Right lobe of liver (tissue), 6 donors: Measurements from ENCODE around the gene PAFAH1B1. TPM values are rescaled to one million over a fixed set of nuclear protein-coding genes. Genes with fewer than 3 reads are reported as not detected.
"Not testable (repeated sequence)": the region's sequence is repeated elsewhere in the genome, so short reads cannot be mapped to it uniquely, and the experiment has no call there.

ENCODE experiments used
- ATAC-seq, 4 donors: fragments of 200-7000 bp; cut with Tn5 transposase; one replicate each; pipeline ENCODE4 v1.9.1; 2020; ENCODE audit warnings: mild to moderate bottlenecking in 4 of 4, moderate library complexity in 4 of 4
- DNase-seq, 3 donors: peaks; one replicate each; pipeline ENCODE4 v3.0.0-alpha.2; 2020
- H3K27ac ChIP-seq, 3 donors: fragments of 200-600 bp; one replicate each; pipeline ENCODE4 v1.8.0; 2022
- H3K27me3 ChIP-seq, 2 donors: fragments of 200-600 bp; one replicate each; pipeline ENCODE4 v1.8.0; 2022
- H3K36me3 ChIP-seq, 4 donors: fragments of 200-600 bp; sonication (generic) in 1 of 4; one replicate each; pipeline versions ENCODE4 v1.5.1 to v1.8.0; 2017 to 2022; ENCODE audit warnings: control low read depth in 1 of 4
- H3K4me1 ChIP-seq, 4 donors: fragments of 200-600 bp; sonication (generic) in 1 of 4; one replicate each; pipeline versions ENCODE4 v1.5.1 to v1.8.0; 2017 to 2022; ENCODE audit warnings: control low read depth in 1 of 4
- H3K4me3 ChIP-seq, 3 donors: fragments of 200-600 bp; one replicate each; pipeline ENCODE4 v1.8.0; 2022
- H3K9me3 ChIP-seq, 4 donors: fragments of 200-600 bp; sonication (generic) in 1 of 4; one replicate each; pipeline versions ENCODE4 v1.5.1 to v1.8.0; 2017 to 2022; ENCODE audit warnings: control low read depth in 1 of 4
- CTCF ChIP-seq, 4 donors: fragments of 200-600 bp in 3 of 4; fragments of 450-650 bp in 1 of 4; IDR thresholded peaks; one replicate each; pipeline versions ENCODE4 v1.5.1 to v1.8.0; 2016 to 2022; ENCODE audit warnings: antibody characterized with exemption in 4 of 4, mild to moderate bottlenecking in 2 of 4
- POLR2A ChIP-seq: fragments of 450-650 bp; IDR thresholded peaks from one replicate; pipeline ENCODE4 v1.6.1; 2017; ENCODE audit warnings: antibody characterized with exemption, mild to moderate bottlenecking
- WGBS: methylation state at CpG from one replicate; pipeline ENCODE4 v1.1.6; 2018; ENCODE audit warnings: low coverage, low lambda C conversion rate; ENCODE audit not compliant: insufficient coverage; ENCODE audit errors: missing lambda C conversion rate; 5-methylcytosine and 5-hydroxymethylcytosine counted together
- intact Hi-C, 2 donors: fragments of 100-400 bp; cut with DNase I; formaldehyde crosslinking; loops; one replicate each; pipeline versions ENCODE4 v1.11.2 to v1.14.1; 2022
- total RNA-seq, 6 experiments: library from RNA; depleted of rRNA in 2 of 6; stranded (reverse); fragments of >200 nt in 2 of 6; fragmentation: NEBNext Ultra II Directional in 3 of 6; extraction: Animal tissue kit (Norgen Biotek cat#: 25700) in 3 of 6; gene quantifications; one replicate each; pipeline versions ENCODE4 v1.1.0 to v1.2.4, GENCODE V29; 2016 to 2023
- donor health status: DM: no; HTN: yes; CAD: no.
- donor health status: DM: no; HTN: no; CAD: no.
- donor health status: DM: no; HTN: no; CAD: no.
- donor health status: DM: no; HTN: yes; CAD: no.
- donor health status: DM: no; HTN: yes; CAD: no.

PAFAH1B1 gene
- total RNA-seq, 6 experiments from 2014 or later = 32.6 to 69.9 (median 42.2) TPM

- H3K27ac ChIP-seq = no peak overlapping the region
- DNase-seq = peak; percentile 14 to 48 (median 44)
- no peak for ATAC-seq
- no peaks in the 10 kb centered on the region for H3K27me3 ChIP-seq
- TF ChIP-seq POLR2A (no peak), CTCF (IDR thresholded peaks at IDR 0.05) (no peak)
- H3K9me3 ChIP-seq = no peaks in the 10 kb centered on the region
- intact Hi-C loops = no loop called here
- H3K4me1 ChIP-seq = no peaks in the 10 kb centered on the region
- H3K36me3 ChIP-seq = peaks cover 0 to 98% (median 55%) of the 10 kb centered on the region in 4 donors
- 99% methylated on average over 12 of the region's 40 CpGs for WGBS
- no peak overlapping the region for H3K4me3 ChIP-seq
These were observed 104.2 kb downstream of the PAFAH1B1 start for GRCh38 chr17:2697611-2698162.

- H3K4me1 ChIP-seq, H3K27me3 ChIP-seq, ATAC-seq, H3K4me3 ChIP-seq, H3K27ac ChIP-seq, H3K9me3 ChIP-seq, intact Hi-C loops: not testable (repeated sequence)
- peaks cover 0 to 100% (median 49%) of the 10 kb centered on the region in 4 donors for H3K36me3 ChIP-seq
- peak in 2 of 3 donors; percentile 15 to 16 for DNase-seq
- 63% methylated on average over 4 of the region's 18 CpGs for WGBS
These were observed 105.9 kb downstream of the PAFAH1B1 start for GRCh38 chr17:2699216-2699805.

- H3K9me3 ChIP-seq = no peaks in the 10 kb centered on the region
- peaks cover 0 to 93% (median 45%) of the 10 kb centered on the region in 4 donors for H3K36me3 ChIP-seq
- H3K4me3 ChIP-seq = no peak overlapping the region
- ATAC-seq (no peak), DNase-seq (peak; percentile 18 to 39 (median 19))
- intact Hi-C loops = no loop called here
- no peaks in the 10 kb centered on the region for H3K27me3 ChIP-seq
- peaks cover 0 to 16% (median 0%) of the 10 kb centered on the region in 4 donors for H3K4me1 ChIP-seq
- TF ChIP-seq POLR2A (no peak), CTCF (IDR thresholded peaks at IDR 0.05) (no peak)
- no peak overlapping the region for H3K27ac ChIP-seq
- 88% methylated on average over 6 of the region's 20 CpGs for WGBS
These were observed 106.6 kb downstream of the PAFAH1B1 start for GRCh38 chr17:2700030-2700490.

- no peaks in the 10 kb centered on the region for H3K9me3 ChIP-seq
- ATAC-seq (no peak), DNase-seq (peak; percentile 19 to 42 (median 39))
- WGBS = 49% methylated on average over 4 of the region's 27 CpGs
- peaks cover 0 to 87% (median 42%) of the 10 kb centered on the region in 4 donors for H3K36me3 ChIP-seq
- intact Hi-C loops = no loop called here
- no peak overlapping the region for H3K27ac ChIP-seq
- H3K4me3 ChIP-seq = no peak overlapping the region
- no peaks in the 10 kb centered on the region for H3K27me3 ChIP-seq
- H3K4me1 ChIP-seq = peaks cover 0 to 20% (median under 1%) of the 10 kb centered on the region in 4 donors
- TF ChIP-seq POLR2A (no peak), CTCF (IDR thresholded peaks at IDR 0.05) (no peak)
These were observed 107.2 kb downstream of the PAFAH1B1 start for GRCh38 chr17:2700491-2701141.
